HG03520 (cell line): ENCODE data around the gene SYTL3.

Experiments used
- ATAC-seq: cut with Tn5 transposase; IDR thresholded peaks from one replicate; pipeline ENCODE4 v1.9.1; 2021; ENCODE audit warnings: mild to moderate bottlenecking, moderate library complexity; ENCODE audit not compliant: unreplicated experiment

Gene SYTL3

DNA sequence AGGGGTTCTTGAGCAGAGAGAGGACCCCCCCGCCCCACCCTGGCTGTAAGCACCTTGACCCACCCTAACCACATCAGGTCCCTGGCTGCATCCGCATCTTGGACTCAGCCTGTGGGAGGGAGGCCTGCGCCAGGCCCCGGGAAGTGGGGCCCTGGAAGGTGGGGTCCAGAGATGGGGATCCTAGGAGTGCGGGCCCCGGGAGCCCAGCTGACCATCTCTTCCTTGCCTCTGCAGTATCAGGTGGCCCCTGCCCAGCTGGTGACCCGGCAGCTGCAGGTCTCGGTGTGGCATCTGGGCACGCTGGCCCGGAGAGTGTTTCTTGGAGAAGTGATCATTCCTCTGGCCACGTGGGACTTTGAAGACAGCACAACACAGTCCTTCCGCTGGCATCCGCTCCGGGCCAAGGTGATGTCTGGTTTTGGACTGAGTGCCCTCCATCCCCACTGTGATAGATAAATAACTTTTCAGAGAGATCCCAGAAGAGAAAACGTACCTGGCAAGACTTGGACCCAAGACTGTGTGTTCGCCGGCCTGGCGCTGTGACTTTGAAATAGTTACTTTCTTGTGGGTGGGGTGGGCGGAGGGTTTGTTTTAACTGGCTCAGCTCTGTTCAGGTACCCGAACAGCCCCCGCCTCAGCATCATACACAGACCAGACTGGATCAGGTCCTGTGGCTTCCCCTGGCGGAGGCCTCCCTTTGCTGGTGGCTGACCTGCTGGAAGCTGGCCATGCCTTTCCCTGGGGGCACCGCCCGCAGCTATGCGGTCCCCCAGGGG is 107.3 kb downstream of the SYTL3 start:
- no peak for ATAC-seq

DNA sequence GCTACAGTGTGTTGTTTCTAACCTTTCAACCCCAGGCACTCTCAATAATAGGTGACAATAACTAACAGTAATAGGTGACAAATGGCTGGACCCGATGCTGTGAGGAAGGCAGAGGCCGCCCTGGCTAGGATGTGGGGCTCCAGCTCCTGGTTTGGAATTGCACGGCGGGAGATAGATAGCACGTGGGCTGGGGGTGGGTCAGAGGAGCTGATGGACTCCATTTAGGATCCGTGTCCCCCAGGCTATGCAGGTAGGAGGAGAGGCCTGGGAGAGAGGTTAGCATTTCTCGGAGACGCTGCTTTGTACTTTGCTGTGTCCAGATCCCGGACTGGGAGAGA is 107.9 kb downstream of the SYTL3 start:
- ATAC-seq = no peak

DNA sequence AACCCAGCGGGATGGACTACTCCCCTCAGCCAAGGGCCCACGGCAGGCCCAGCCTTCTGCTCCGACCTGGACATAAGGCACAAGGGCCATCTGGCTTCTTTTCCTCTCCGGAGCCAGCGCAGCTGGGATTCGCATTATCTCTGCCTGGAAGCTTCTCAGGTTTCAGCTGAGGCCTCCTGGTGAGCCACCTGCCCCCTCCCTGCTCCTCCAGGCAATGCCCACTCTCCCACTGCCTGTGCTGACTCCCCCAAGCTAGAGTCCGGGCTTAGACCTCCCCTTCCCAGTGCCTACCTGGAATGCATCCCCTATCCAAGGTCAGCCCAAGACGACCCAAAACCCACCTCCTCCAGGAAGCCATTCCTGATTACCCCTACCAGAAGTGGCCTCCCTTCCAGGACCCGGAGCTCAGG is 108.6 kb downstream of the SYTL3 start:
- ATAC-seq = no peak

DNA sequence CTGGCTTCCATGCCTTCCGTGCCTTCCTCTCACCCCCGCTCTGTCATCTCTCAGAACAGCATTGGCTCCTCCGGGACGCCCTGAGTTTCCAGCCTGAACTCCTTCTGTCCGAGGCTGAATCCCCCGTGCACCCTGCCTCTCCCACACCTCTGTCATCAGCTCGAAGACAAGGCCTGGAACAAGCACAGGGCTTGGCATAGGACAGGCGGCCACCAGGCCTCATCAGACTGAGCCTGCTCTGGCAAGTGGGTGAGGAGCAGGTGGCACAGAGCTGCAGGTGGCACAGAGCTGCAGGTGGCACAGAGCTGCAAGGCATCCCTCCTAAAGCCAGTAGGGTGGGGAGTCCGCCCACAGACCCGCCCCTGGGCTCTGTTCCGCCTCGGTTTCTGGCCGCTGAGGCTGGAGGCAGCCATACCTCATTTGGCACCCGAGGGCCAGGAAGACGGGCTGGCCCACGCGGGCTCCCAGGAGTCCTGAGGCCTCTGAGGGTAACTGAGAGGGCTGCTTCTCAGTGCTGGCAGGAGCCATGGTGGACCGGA is 109.2 kb downstream of the SYTL3 start:
- no peak for ATAC-seq

DNA sequence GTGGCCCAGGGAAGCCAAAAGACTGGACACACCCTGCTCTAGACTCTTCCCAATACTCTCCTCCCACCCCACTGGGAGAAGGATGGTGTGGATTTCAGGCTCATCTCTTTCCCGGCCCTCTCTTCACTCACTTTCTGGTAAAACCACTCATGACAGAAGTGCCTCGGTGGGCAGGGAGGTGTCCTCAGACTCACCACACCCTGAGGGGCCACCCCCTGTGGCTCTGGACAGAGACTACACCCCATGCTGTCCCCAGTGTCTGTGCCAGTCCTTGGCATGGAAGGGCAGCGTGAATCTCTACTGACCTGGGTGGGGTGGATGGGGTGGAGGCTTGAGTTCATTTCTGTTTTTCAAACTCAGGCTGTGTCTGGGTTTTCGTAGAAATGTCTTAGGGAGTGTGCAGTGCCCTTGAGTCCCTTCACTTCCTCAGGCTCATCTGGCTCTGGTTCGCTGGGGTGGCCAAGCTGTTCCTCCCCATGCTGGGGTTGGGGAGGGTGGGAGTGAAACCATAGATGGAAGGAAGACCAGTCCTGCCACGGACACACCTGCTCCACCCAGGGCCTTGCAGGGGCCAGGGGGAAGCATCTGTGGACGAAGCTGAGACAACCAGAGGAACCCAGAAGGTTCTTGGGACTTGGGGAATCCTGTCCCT is 110.2 kb downstream of the SYTL3 start:
- ATAC-seq = no peak

DNA sequence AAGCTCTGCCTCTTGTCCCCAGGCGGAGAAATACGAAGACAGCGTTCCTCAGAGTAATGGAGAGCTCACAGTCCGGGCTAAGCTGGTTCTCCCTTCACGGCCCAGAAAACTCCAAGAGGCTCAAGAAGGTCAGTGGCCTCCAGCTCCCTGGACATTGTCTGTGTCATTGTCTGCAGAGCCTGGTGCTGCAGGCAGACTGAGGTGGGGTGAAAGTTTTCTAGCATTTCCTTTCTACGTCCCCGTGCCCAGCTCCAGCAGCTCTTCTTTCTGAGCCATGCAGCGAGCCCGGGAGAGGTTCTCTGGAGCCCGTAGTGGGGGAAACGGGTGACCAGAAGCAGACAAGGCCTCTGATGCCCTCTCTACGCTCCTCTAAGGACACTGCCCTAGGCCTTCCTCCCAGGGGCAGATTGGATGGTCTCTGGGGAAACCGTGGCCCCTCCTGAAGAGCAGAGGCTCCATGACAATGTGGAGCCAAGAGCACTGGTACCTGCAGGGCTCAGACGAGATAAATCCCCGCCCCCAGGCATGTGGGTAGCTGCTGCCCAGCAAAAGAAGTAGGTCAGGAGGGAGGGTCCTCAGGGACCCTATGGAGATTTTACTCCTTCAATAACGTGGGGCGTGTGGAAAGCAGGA is 110.9 kb downstream of the SYTL3 start:
- no peak for ATAC-seq

DNA sequence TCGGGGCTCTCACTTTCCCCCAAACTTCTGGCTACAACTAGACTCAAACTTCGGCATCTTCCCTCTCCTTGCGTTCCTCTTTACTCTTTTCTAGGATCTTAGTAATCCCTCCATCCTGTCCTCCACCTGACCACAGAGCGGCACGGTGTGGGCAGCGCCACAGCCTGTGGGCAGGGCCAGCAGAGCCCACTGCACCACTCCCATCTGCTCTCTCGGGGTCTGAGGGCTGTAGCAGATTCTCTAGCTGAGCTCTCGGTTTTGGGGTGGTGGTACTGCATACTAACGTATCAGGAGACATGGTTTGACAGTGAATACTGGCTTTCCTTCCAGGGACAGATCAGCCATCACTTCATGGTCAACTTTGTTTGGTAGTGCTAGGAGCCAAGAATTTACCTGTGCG is 111.9 kb downstream of the SYTL3 start:
- no peak for ATAC-seq

DNA sequence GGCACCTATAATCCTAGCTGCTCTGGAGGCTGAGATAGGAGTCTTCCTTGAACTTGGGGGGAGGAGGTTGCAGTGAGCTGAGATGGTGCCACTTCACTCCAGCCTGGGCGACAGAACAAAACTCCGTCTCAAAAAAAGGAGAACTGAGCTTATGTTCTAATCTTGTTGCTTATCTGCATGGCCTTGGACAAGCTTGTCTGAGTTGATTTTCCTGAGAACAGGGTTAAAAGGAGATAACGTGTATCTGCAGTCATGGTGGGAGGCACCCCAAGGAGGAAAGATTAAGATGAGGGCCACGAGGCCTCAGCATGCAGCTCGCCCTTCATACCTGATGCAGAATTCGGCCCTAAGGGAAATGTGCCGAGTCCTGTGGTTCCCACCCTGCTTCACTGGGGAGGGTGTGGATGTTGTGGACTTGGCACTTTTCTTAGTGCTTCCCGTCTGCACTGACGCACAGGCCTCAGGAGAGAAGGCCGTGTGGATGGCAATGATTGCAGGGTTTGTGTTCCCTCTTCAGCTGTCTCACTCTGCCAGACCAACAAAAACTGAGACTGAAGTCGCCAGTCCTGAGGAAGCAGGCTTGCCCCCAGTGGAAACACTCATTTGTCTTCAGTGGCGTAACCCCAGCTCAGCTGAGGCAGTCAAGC is 113.1 kb downstream of the SYTL3 start:
- no peak for ATAC-seq

DNA sequence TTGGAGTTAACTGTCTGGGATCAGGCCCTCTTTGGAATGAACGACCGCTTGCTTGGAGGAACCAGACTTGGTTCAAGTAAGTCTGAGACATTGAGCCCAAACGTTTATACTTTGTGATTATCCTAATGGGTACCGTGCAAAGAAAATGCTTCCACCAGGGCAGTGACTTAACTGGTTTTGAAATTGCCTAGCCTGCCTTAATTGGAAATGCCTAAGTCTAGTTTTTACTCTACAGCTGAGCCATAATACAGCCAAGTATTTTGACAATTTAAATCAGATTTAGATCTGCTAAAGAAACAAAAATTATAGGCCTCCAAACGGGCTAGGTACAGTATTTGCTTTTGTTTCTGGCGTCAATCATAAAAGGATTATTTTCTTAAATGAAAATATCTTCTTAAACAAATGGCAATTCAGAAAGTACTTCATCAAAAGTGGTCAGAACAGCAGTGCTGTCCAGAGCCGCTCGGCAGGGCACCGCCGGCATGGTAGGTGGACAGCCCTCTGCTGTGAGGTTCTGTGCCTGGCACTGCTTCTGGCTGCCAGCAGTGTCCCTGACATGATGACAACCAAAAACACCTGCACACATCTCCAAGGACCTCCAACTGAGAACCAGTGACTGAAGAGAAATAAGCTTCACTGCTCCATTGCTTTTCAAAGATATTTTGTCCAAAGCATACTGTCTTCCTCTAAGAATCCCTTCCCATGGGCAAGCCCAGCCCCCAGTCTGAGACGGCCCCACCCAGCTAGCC is 113.8 kb downstream of the SYTL3 start:
- ATAC-seq = no peak

DNA sequence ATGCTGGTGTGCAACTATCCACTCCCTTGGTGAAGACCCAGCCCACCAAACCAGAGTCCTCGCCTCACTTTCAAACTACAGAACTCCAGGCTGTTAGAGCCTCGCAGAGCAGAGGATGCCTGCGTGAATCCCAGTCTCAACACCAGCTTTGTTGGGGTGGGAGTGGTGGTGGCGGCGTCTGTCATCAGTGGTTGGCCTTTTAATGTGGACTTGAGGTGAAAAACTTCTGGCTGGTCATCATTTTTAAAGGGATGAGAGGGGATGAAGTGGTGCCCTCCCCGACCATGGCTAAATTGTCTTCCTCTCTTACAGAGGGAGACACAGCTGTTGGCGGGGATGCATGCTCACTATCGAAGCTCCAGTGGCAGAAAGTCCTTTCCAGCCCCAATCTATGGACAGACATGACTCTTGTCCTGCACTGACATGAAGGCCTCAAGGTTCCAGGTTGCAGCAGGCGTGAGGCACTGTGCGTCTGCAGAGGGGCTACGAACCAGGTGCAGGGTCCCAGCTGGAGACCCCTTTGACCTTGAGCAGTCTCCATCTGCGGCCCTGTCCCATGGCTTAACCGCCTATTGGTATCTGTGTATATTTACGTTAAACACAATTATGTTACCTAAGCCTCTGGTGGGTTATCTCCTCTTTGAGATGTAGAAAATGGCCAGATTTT is 114.5 kb downstream of the SYTL3 start:
- no peak for ATAC-seq

DNA sequence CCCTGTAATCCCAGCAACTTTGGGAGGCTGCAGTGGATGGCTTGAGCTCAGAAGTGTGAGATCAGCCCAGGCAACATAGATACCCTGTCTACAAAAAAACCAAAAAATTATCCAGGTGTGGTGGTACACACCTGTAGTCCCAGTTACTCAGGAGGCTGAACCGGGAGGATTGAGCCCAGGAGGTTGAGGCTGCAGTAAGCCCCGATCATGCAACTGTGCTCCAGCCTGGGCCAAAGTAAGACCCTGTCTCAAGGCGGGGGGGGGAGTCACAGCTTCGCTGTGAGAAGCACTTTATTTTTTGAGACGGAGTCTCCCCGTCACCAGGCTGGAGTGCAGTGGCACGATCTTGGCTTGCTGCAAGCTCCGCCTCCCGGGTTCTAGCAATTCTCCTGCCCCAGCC is 115.1 kb downstream of the SYTL3 start:
- ATAC-seq = no peak

DNA sequence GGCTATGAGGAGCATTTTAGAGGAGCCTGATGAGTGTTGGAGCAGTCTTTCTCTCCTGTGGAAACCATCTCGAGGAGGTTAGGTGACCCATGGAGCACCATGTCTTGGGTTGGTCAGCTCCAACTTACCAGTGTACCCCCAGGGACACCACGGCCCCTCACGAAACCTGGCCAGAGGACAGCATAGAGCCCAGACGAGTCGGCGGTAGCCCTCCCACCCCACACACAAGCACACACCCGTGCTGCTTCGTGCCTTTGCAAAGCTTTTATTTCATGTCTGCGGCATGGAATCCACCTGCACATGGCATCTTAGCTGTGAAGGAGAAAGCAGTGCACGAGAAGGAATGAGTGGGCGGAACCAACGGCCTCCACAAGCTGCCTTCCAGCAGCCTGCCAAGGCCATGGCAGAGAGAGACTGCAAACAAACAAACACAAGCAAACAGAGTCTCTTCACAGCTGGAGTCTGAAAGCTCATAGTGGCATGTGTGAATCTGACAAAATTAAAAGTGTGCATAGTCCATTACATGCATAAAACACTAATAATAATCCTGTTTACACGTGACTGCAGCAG is 115.7 kb downstream of the SYTL3 start:
- ATAC-seq = no peak

DNA sequence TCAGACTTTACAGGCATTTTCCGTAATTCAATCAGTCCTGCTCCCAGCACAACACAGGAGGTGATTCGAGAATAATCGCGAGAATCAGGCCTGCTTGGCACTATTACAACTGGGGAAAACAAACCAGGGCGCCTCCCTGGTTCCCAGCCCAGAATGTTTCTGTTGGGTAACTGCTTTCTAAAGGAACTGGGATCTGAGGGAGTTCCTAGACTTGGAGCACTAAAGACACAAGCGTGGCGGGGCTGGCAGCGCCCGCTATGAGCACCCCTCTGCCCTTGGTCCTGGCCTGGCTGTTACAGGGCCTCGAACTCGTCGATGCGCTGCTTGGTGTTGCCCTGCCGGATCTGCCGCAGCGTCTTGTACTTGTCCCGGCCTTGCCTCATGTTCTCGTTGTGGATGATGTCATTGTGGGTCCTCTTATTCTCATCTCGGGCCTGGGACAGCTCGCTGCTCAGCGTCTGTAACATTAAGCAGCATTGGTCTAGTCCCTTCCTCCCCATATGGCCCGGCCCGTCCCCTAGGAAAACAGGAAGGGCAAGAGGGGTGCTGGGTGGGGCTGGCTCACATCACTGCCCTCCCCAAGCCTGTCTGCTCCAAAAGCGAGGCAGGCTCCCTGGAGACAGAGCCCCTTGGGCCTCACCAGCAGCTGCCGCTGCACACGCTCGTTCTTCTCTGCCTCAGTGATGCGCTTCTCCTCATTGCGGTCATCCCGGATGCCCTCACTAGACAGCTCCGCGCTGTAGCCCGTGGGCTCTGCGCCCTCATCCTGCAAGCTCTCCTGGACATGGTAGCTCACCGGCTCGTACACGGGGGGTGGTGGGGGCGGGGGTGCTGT is 117.0 kb downstream of the SYTL3 start:
- ATAC-seq = no peak

DNA sequence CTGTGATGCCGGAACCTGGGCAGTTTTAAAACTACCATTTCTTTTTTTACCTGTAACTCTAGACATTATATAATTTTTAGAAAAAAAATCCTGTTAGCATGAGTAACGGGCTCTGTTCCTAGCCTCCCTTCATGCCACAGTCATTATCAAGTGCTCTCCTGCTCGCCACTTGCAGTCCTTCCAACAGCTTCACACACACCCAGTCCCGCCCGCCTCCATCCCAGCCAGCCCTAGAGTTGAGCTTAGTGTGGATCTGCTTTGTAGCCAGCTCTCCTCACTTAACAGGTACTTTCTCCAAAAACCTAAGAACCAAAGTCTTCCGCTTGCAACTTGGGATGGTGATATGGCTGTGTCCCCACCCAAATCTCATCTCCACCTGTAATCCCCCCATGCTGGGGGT is 117.9 kb downstream of the SYTL3 start:
- ATAC-seq = no peak

DNA sequence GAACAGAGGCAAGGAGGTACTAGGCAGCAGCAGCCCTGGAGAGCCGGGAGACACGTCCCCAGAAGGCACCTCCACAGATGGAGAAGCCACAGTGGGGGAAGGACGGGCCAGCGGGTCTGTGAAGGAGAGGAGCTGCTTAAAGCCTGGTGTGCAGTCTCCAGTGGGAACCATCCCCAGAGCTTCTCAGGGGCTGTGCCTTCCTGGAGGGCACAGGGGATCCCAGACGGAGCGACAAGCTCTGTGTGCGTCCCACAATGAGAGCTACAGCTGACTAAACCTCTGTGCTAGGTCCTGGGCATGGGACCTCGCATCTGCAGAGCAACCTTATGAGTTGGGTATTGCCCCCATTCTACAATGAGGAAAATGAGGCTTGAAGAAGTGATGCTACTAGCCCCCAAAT is 118.6 kb downstream of the SYTL3 start:
- no peak for ATAC-seq

DNA sequence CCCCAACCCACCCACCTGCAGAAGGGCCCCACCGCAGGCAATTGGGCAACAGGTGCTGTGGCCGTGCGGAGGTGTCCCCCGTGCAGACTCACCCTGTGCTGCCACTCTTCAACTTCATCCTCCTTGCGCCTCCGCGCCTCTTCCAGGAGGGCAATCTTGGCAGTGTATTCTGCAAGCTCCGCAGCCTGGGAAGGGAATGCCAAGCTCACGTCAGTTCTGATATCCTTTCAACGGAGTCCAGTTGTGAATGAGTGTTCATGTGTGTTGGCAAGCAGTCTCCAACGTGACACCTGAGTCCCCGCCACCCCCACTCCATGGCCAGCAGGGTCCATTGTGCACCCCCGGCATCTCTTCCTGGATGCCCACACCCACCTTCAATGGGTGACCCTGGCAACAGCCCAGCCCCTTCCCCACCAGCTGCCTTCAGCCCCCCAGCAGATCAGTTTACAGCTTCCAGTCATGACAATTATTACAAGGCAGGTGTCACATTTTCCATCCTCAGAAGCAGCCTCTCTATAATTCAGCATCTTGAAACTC is 119.4 kb downstream of the SYTL3 start:
- ATAC-seq = no peak

DNA sequence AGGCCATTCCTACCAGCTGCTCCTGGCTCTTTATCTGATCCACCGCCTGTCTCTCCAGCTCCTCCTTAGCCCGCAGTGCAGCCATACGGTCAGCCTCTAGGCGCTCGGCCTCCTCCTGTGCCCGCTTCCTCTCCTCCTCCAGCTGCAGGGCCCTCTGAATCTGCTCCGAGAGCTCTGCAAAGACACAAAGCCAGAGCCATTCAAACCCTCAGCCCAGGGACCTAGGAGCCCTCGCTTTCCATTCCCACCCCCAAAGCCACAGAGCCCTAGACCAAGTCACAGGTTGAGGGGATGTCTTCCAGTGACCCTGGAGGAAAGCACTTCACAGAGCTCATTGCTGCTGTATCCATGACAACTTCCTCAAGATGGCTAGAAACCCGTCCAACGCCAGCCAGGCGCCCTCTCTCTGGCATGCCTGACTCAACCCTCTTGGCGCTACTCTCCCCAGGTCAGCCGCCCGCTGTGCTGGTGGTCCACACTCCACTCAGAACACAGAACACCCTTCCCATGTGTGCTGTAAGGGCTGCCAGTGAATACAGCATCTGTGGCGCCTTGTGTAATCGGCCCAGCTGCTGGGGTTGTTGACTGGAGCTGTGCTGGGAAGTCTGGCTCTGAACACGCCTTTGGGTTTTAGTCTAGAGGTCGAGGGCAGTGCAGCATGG is 120.0 kb downstream of the SYTL3 start:
- no peak for ATAC-seq
